Stimulated activated CD8-positive, alpha-beta memory T cell treated with anti-CD3 and anti-CD28 coated beads, Interleukin-7, amount 100 ng/mL, for 24 hours (primary cell): ENCODE data around the gene MAGEC3.

Source experiments
- DNase-seq: peaks from one replicate; pipeline ENCODE4 v3.0.0-alpha.2; 2020; ENCODE audit warnings: low read depth

The MAGEC3 gene

DNA sequence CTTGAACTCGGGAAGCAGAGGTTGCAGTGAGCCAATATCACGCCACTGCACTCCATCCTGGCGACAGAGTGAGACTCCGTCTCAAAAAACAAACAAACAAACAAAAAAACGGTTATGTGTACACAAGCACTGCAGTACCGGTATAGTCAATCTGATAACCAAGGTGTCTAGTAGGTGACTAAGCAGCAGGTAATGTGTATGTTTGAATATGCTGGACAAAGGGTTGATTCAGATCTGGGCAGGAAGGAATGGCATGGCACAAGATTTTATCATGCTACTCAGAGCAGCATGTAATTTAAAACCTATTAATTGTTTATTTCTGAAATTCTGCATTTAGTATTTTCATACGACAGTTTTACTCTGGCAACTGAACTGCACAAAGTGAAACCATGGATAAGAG is 107.3 kb downstream of the MAGEC3 start:
- no peak for DNase-seq

DNA sequence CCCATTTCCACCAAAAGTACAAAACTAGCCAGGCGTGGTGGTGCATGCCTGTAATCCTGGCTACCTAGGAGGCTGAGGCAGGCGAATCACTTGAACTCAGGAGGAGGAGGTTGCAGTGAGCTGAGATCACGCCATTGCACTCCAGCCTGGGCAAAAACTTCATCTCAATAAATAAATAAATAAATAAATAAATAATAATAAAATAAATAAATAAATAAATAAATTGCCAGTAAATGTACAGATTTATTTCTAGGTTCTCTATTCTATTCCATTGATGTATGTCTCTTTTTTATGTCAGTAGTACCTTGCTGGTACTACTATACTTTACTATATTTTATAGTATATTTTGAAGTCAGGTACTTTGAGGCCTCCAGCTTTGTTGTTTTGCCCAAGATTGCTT is 109.2 kb downstream of the MAGEC3 start:
- DNase-seq: no peak
